Measurements from ENCODE around the gene EGLN1.

DNA sequence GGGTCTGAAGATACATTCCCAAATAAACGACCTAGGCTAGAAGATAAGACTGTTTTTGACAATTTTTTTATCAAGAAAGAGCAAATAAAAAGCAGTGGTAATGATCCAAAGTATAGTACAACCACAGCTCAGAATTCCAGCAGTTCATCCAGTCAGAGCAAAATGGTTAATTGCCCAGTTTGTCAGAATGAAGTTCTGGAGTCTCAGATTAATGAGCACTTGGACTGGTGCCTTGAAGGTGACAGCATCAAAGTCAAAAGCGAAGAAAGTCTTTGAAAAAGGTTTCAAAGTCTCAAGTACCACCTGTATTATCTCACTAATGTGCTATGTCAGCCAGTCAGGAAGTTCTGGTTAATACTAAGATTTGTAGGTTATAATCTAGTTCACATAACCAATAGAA is 69.0 kb downstream of the EGLN1 start:
- TF ChIP-seq SREBF2 (IDR thresholded peaks at IDR 0.05) (no peak), ESRRA (IDR thresholded peaks at IDR 0.05; ENCODE audit: borderline replicate concordance, low read length) (no peak), EHMT2 (IDR thresholded peaks at IDR 0.05; ENCODE audit: low read depth) (no peak), POLR2A (IDR thresholded peaks at IDR 0.05; ENCODE audit: low read length) (no peak), FOSB (CRISPR knock-in tag; IDR thresholded peaks at IDR 0.05) (no peak), CHD2 (IDR thresholded peaks at IDR 0.05; ENCODE audit: low read length, partially characterized antibody) (no peak)
- TF ChIP-seq, protein P1, sequence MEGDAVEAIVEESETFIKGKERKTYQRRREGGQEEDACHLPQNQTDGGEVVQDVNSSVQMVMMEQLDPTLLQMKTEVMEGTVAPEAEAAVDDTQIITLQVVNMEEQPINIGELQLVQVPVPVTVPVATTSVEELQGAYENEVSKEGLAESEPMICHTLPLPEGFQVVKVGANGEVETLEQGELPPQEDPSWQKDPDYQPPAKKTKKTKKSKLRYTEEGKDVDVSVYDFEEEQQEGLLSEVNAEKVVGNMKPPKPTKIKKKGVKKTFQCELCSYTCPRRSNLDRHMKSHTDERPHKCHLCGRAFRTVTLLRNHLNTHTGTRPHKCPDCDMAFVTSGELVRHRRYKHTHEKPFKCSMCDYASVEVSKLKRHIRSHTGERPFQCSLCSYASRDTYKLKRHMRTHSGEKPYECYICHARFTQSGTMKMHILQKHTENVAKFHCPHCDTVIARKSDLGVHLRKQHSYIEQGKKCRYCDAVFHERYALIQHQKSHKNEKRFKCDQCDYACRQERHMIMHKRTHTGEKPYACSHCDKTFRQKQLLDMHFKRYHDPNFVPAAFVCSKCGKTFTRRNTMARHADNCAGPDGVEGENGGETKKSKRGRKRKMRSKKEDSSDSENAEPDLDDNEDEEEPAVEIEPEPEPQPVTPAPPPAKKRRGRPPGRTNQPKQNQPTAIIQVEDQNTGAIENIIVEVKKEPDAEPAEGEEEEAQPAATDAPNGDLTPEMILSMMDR (IDR thresholded peaks at IDR 0.05), result no peak

Data from A549 (cell line).